ENCODE data around the gene SNTG2. TPM values are rescaled to one million over a fixed set of nuclear protein-coding genes. Genes with fewer than 3 reads are reported as not detected.
A peak's percentile ranks its signal among the peaks of the same experiment; 100 is the strongest.

SNTG2 gene
- total RNA-seq, 4 donors from 2014 or later, result 0.99 to 3.9 (median 2.3) TPM

DNA sequence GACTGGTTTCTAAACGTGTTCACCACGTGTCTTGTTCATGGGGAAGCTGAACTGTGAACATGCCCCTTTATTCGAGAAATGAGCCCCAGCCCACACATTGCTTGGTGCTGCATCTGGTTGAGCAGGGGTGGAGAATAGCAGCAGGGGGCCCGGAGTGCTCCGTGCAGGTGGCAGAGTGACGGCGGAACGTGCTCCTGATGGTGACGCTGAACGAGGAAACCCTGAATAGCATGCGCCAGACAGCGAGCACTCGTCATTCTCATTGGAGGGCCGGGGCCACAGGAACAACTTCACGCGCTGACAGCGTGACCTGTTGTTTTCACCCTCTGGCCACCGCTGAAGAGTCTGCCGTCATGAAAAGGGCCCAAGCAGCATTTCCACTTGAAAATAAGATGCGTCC lies 336.8 kb downstream of the SNTG2 start:
- WGBS, result 84% methylated on average over 20 of the region's 20 CpGs
- Histone ChIP-seq H3K36me3 (no peaks in the 10 kb centered on the region), H3K4me1 (no peaks in the 10 kb centered on the region), H3K9me3 (no peaks in the 10 kb centered on the region), H3K27me3 (peaks cover 3% of the 10 kb centered on the region), H3K27ac (no peak overlapping the region), H3K4me3 (no peak overlapping the region)
- no peak for TF ChIP-seq EP300 (IDR thresholded peaks at IDR 0.05)
- no peak for TF ChIP-seq POLR2A (IDR thresholded peaks at IDR 0.05)
- no peak for TF ChIP-seq POLR2AphosphoS5 (IDR thresholded peaks at IDR 0.05)
- TF ChIP-seq, protein P1, sequence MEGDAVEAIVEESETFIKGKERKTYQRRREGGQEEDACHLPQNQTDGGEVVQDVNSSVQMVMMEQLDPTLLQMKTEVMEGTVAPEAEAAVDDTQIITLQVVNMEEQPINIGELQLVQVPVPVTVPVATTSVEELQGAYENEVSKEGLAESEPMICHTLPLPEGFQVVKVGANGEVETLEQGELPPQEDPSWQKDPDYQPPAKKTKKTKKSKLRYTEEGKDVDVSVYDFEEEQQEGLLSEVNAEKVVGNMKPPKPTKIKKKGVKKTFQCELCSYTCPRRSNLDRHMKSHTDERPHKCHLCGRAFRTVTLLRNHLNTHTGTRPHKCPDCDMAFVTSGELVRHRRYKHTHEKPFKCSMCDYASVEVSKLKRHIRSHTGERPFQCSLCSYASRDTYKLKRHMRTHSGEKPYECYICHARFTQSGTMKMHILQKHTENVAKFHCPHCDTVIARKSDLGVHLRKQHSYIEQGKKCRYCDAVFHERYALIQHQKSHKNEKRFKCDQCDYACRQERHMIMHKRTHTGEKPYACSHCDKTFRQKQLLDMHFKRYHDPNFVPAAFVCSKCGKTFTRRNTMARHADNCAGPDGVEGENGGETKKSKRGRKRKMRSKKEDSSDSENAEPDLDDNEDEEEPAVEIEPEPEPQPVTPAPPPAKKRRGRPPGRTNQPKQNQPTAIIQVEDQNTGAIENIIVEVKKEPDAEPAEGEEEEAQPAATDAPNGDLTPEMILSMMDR (IDR thresholded peaks at IDR 0.05), result no peak
- DNase-seq (ENCODE audit: low spot score in 2 of 2), result peak in 1 of 2 donors; percentile 26

DNA sequence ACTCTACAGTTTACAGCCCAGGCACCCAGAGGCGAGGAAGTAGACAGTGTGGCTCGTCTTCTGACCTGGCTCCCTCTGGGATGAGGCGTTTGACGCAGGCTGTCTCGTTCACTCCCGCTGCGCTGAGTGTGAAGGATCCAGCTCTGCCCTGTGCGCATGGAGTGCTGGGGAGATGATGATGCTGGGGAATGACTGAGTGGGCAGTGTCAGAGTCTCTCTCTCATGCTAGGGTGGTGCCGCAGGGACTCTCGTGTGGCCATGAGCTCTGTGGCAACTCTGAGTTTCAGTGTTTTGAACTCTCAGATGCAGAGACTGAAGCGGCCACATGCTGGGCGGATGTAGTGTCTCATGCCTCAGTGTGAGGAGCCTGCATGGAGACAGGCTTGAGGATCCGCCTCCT lies 344.3 kb downstream of the SNTG2 start:
- H3K4me1 ChIP-seq, result no peaks in the 10 kb centered on the region
- H3K4me3 ChIP-seq, result no peak overlapping the region
- TF ChIP-seq, protein P1 (IDR thresholded peaks at IDR 0.05), result no peak
- TF ChIP-seq EP300 (IDR thresholded peaks at IDR 0.05) (no peak), POLR2A (IDR thresholded peaks at IDR 0.05) (no peak), POLR2AphosphoS5 (IDR thresholded peaks at IDR 0.05) (no peak)
- H3K9me3 ChIP-seq, result no peaks in the 10 kb centered on the region
- no peaks in the 10 kb centered on the region for H3K36me3 ChIP-seq
- no peaks in the 10 kb centered on the region for H3K27me3 ChIP-seq
- H3K27ac ChIP-seq, result no peak overlapping the region
- peak in 1 of 2 donors; percentile 41 for DNase-seq (ENCODE audit: low spot score in 2 of 2)
- 90% methylated on average over 13 of the region's 13 CpGs for WGBS

GRCh38 chr2:1295740-1296139 lies 345.1 kb downstream of the SNTG2 start:
- Histone ChIP-seq H3K27me3 (no peaks in the 10 kb centered on the region), H3K36me3 (no peaks in the 10 kb centered on the region), H3K4me1 (no peaks in the 10 kb centered on the region), H3K9me3 (no peaks in the 10 kb centered on the region), H3K27ac (no peak overlapping the region), H3K4me3 (no peak overlapping the region)
- WGBS, result 87% methylated on average over 9 of the region's 9 CpGs
- TF ChIP-seq EP300 (IDR thresholded peaks at IDR 0.05) (no peak), POLR2AphosphoS5 (IDR thresholded peaks at IDR 0.05) (no peak), POLR2A (IDR thresholded peaks at IDR 0.05) (no peak)
- TF ChIP-seq, protein P1 (IDR thresholded peaks at IDR 0.05), result no peak
- DNase-seq (ENCODE audit: low spot score in 2 of 2), result peak in 1 of 2 donors; percentile 29

GRCh38 chr2:1297372-1298159 lies 346.9 kb downstream of the SNTG2 start:
- no peak overlapping the region for H3K27ac ChIP-seq
- no peaks in the 10 kb centered on the region for H3K4me1 ChIP-seq
- 82% methylated on average over 17 of the region's 17 CpGs for WGBS
- no peaks in the 10 kb centered on the region for H3K9me3 ChIP-seq
- TF ChIP-seq POLR2A (IDR thresholded peaks at IDR 0.05) (no peak), POLR2AphosphoS5 (IDR thresholded peaks at IDR 0.05) (no peak), EP300 (IDR thresholded peaks at IDR 0.05) (no peak)
- TF ChIP-seq, protein P1 (IDR thresholded peaks at IDR 0.05), result no peak
- H3K4me3 ChIP-seq, result no peak overlapping the region
- H3K27me3 ChIP-seq, result no peaks in the 10 kb centered on the region
- peak in 1 of 2 donors; percentile 53 for DNase-seq (ENCODE audit: low spot score in 2 of 2)
- no peaks in the 10 kb centered on the region for H3K36me3 ChIP-seq

GRCh38 chr2:1299043-1299442 lies 348.4 kb downstream of the SNTG2 start:
- peak in 1 of 2 donors; percentile 44 for DNase-seq (ENCODE audit: low spot score in 2 of 2)
- no peaks in the 10 kb centered on the region for H3K27me3 ChIP-seq
- TF ChIP-seq EP300 (IDR thresholded peaks at IDR 0.05) (no peak), POLR2A (IDR thresholded peaks at IDR 0.05) (no peak)
- TF ChIP-seq, protein P1 (IDR thresholded peaks at IDR 0.05), result no peak
- no peaks in the 10 kb centered on the region for H3K4me1 ChIP-seq
- H3K9me3 ChIP-seq, result no peaks in the 10 kb centered on the region
- H3K4me3 ChIP-seq, result no peak overlapping the region
- no peak overlapping the region for H3K27ac ChIP-seq
- WGBS, result 86% methylated on average over 6 of the region's 6 CpGs
- H3K36me3 ChIP-seq, result no peaks in the 10 kb centered on the region
